H1 (cell line): Measurements from ENCODE around the gene POLE3. TPM values are rescaled to one million over a fixed set of nuclear protein-coding genes. Genes with fewer than 3 reads are reported as not detected.

Experiments used
- CTCF ChIA-PET: fragments of 300-600 bp; sonication (Branson Sonifier 250); formaldehyde crosslinking; loops from one replicate; lab custom pipeline; 2021; ENCODE audit not compliant: partially characterized antibody; lab: Charles Lee
- POLR2A ChIA-PET: fragments of 300-600 bp; sonication (Branson Sonifier 250); formaldehyde crosslinking; loops from one replicate; lab custom pipeline; 2021; ENCODE audit warnings: inconsistent platforms; ENCODE audit not compliant: partially characterized antibody; lab: Charles Lee
- DNase-seq, 2 experiments: peaks; one replicate each; pipeline versions ENCODE4 v3.0.0 to v3.0.0-alpha.2; 2010 to 2022; ENCODE audit warnings: low spot score in 2 of 2, low read depth in 1 of 2, mixed read lengths in 1 of 2
- FAIRE-seq: peaks from 2 replicates; lab custom pipeline; 2011; peaks lifted over from hg19 to GRCh38; lab: Jason Lieb, UNC
- H2AFZ ChIP-seq: 2 replicates; pipeline ENCODE4 v1.8.1; 2012; ENCODE audit warnings: low read length, inconsistent platforms
- H2AK5ac ChIP-seq: 2 replicates; pipeline ENCODE4 v1.6.1; 2013; ENCODE audit warnings: low read depth, low read length
- H2BK120ac ChIP-seq: replicated peaks from 2 replicates; pipeline ENCODE3; 2013; ENCODE audit warnings: low read depth, low read length, inconsistent platforms
- H2BK12ac ChIP-seq: 2 replicates; pipeline ENCODE4 v1.6.1; 2013; ENCODE audit warnings: low read depth, low read length
- H2BK15ac ChIP-seq: 2 replicates; pipeline ENCODE4 v1.6.1; 2013; ENCODE audit warnings: low read length
- H2BK20ac ChIP-seq: 2 replicates; pipeline ENCODE4 v1.6.1; 2013; ENCODE audit warnings: low read length
- H2BK5ac ChIP-seq: 2 replicates; pipeline ENCODE4 v1.6.1; 2013; ENCODE audit warnings: low read depth, low read length
- H3K14ac ChIP-seq: 2 replicates; pipeline ENCODE4 v1.6.1; 2013; ENCODE audit warnings: inconsistent platforms; ENCODE audit not compliant: insufficient read length
- H3K18ac ChIP-seq: 2 replicates; pipeline ENCODE4 v1.6.1; 2013; ENCODE audit warnings: low read length; ENCODE audit errors: extremely low read depth
- H3K23ac ChIP-seq: 2 replicates; pipeline ENCODE4 v1.6.1; 2013; ENCODE audit warnings: inconsistent platforms; ENCODE audit not compliant: insufficient read length
- H3K23me2 ChIP-seq: 2 replicates; pipeline ENCODE4 v1.6.1; 2013; ENCODE audit warnings: low read depth, low read length
- H3K27ac ChIP-seq: 2 replicates; pipeline ENCODE4 v1.6.1; 2011; ENCODE audit warnings: low read depth, low read length, inconsistent platforms
- H3K27me3 ChIP-seq, 4 experiments: replicated peaks in 1 of 4; 1 replicate in 1 of 4; 2 replicates in 3 of 4; pipeline versions ENCODE4 v1.6.1 to v1.8.1; 2011 to 2013; ENCODE audit warnings: low read length in 3 of 4, mild to moderate bottlenecking in 3 of 4, inconsistent platforms in 2 of 4, mixed read lengths in 2 of 4, moderate library complexity in 1 of 4; ENCODE audit not compliant: control insufficient read depth in 3 of 4, insufficient read depth in 3 of 4; ENCODE audit errors: extremely low read depth in 1 of 4
- H3K36me3 ChIP-seq, 4 experiments: 2 replicates each; pipeline versions ENCODE4 v1.6.1 to v1.8.1; 2011 to 2013; ENCODE audit warnings: mild to moderate bottlenecking in 4 of 4, low read length in 3 of 4, moderate library complexity in 2 of 4, control low read depth in 1 of 4, inconsistent platforms in 1 of 4; ENCODE audit not compliant: insufficient read depth in 4 of 4, control insufficient read depth in 2 of 4
- H3K4ac ChIP-seq: replicated peaks from 2 replicates; pipeline ENCODE3; 2013; ENCODE audit warnings: low read length, low read depth, mixed read lengths, inconsistent platforms; ENCODE audit not compliant: insufficient read length
- H3K4me1 ChIP-seq, 4 experiments: replicated peaks in 1 of 4; 1 replicate in 1 of 4; 2 replicates in 3 of 4; pipeline versions ENCODE4 v1.6.1 to v1.8.1; 2011 to 2013; ENCODE audit warnings: low read length in 3 of 4, inconsistent platforms in 2 of 4, mixed read lengths in 1 of 4; ENCODE audit not compliant: insufficient read depth in 4 of 4, control insufficient read depth in 3 of 4
- H3K4me2 ChIP-seq, 2 experiments: 2 replicates each; pipeline versions ENCODE4 v1.6.1 to v1.8.1; 2011 to 2013; ENCODE audit warnings: low read depth in 2 of 2, low read length in 2 of 2, control low read depth in 1 of 2, inconsistent platforms in 1 of 2, mild to moderate bottlenecking in 1 of 2; ENCODE audit not compliant: insufficient read depth in 1 of 2
- H3K4me3 ChIP-seq, 4 experiments: fragments of 200-600, 300-600 bp in 1 of 4; sonication (generic), shearing (Covaris generic), sonication (Bioruptor Twin) in 1 of 4; 2 replicates each; pipeline versions ENCODE4 v1.5.1 to v1.8.1; 2011 to 2016; ENCODE audit warnings: low read length in 4 of 4, low read depth in 3 of 4, control low read depth in 2 of 4, inconsistent platforms in 2 of 4, mild to moderate bottlenecking in 2 of 4, mixed read lengths in 1 of 4, moderate library complexity in 1 of 4; ENCODE audit not compliant: insufficient read depth in 2 of 4; ENCODE audit errors: extremely low read depth in 1 of 4
- H3K56ac ChIP-seq: replicated peaks from 2 replicates; pipeline ENCODE3; 2013; ENCODE audit warnings: low read depth, mild to moderate bottlenecking, mixed read lengths, low read length, inconsistent platforms; ENCODE audit not compliant: insufficient read length
- H3K79me1 ChIP-seq: 2 replicates; pipeline ENCODE4 v1.6.1; 2013; ENCODE audit warnings: low read depth, low read length, control low read depth
- H3K79me2 ChIP-seq, 2 experiments: 2 replicates each; pipeline versions ENCODE4 v1.6.1 to v1.8.1; 2012 to 2013; ENCODE audit warnings: low read length in 2 of 2, mild to moderate bottlenecking in 2 of 2, inconsistent platforms in 1 of 2; ENCODE audit not compliant: insufficient read depth in 2 of 2, control insufficient read depth in 1 of 2
- H3K9ac ChIP-seq, 4 experiments: replicated peaks in 1 of 4; 1 replicate in 1 of 4; 2 replicates in 3 of 4; pipeline versions ENCODE4 v1.6.1 to v1.8.1; 2011 to 2013; ENCODE audit warnings: low read depth in 3 of 4, low read length in 3 of 4, control low read depth in 2 of 4, mild to moderate bottlenecking in 2 of 4, moderate library complexity in 2 of 4, inconsistent platforms in 1 of 4; ENCODE audit errors: extremely low read depth in 1 of 4
- H3K9me3 ChIP-seq, 2 experiments: 2 replicates each; pipeline versions ENCODE4 v1.6.1 to v1.8.1; 2012 to 2013; ENCODE audit warnings: mild to moderate bottlenecking in 2 of 2, moderate library complexity in 2 of 2, control low read depth in 1 of 2, inconsistent platforms in 1 of 2, low read depth in 1 of 2, low read length in 1 of 2, mixed read lengths in 1 of 2; ENCODE audit not compliant: insufficient read depth in 2 of 2
- H4K20me1 ChIP-seq, 2 experiments: replicated peaks in 1 of 2; 2 replicates each; pipeline versions ENCODE3 to v1.8.1; 2011 to 2013; ENCODE audit warnings: inconsistent platforms in 2 of 2, low read length in 2 of 2, mild to moderate bottlenecking in 1 of 2; ENCODE audit not compliant: insufficient read depth in 2 of 2, control insufficient read depth in 1 of 2
- H4K5ac ChIP-seq: 2 replicates; pipeline ENCODE4 v1.6.1; 2013; ENCODE audit warnings: low read length, low read depth, mixed read lengths, inconsistent platforms; ENCODE audit not compliant: insufficient read length
- H4K8ac ChIP-seq: 2 replicates; pipeline ENCODE4 v1.8.0; 2013; ENCODE audit warnings: mild to moderate bottlenecking, moderate library complexity, low read length, inconsistent platforms; ENCODE audit not compliant: insufficient read depth; ENCODE audit errors: extremely low read depth
- H4K91ac ChIP-seq: replicated peaks from 2 replicates; pipeline ENCODE3; 2013; ENCODE audit warnings: low read length, mixed read lengths, inconsistent platforms; ENCODE audit not compliant: insufficient read length
- BACH1 ChIP-seq: IDR thresholded peaks from 2 replicates; pipeline ENCODE4 v1.6.1; 2012; ENCODE audit warnings: low read length, improper control_type of control experiment
- JUND ChIP-seq: IDR thresholded peaks from 2 replicates; pipeline ENCODE4 v1.6.1; 2011; ENCODE audit warnings: mild to moderate bottlenecking, improper control_type of control experiment, low read length
- MAFK ChIP-seq: IDR thresholded peaks from 2 replicates; pipeline ENCODE4 v1.6.1; 2012; ENCODE audit warnings: low read depth, mild to moderate bottlenecking, improper control_type of control experiment, low read length
- RNF2 ChIP-seq: fragments of 200-900, 300-1000 bp; sonication (generic); IDR thresholded peaks from 2 replicates; pipeline ENCODE4 v1.7.1; 2016; ENCODE audit warnings: borderline replicate concordance, low read depth, mild to moderate bottlenecking, antibody characterized with exemption, low read length; ENCODE audit not compliant: poor library complexity, severe bottlenecking; ENCODE audit errors: missing control alignments
- SUZ12 ChIP-seq: fragments of 200-600 bp; sonication (generic); IDR thresholded peaks from 2 replicates; pipeline ENCODE4 v1.6.1; 2012; ENCODE audit warnings: mild to moderate bottlenecking, inconsistent platforms, low read length, moderate library complexity, mixed read lengths
- TAF1 ChIP-seq: IDR thresholded peaks from 2 replicates; pipeline ENCODE4 v1.6.1; 2011; ENCODE audit warnings: mild to moderate bottlenecking, low read depth, low read length
- WGBS, 2 experiments: shearing (Covaris generic) in 1 of 2; methylation state at CpG; one replicate each; pipeline versions ENCODE4 v1.1.6 to v1.1.7; 2013 to 2015; ENCODE audit warnings: low lambda C conversion rate in 2 of 2, mixed read lengths in 2 of 2, inconsistent platforms in 1 of 2, low coverage in 1 of 2, missing lambda C conversion rate in 1 of 2; ENCODE audit not compliant: insufficient replicate concordance in 2 of 2, insufficient coverage in 1 of 2, insufficient read length in 1 of 2; ENCODE audit errors: extremely low coverage in 1 of 2, missing lambda C conversion rate in 1 of 2; 5-methylcytosine and 5-hydroxymethylcytosine counted together
- polyA plus RNA-seq, 7 experiments: library from polyadenylated mRNA; depleted of rRNA in 3 of 7; stranded (reverse) in 5 of 7; unstranded in 2 of 7; fragments of >200 nt in 5 of 7; fragments of 200-250 nt in 2 of 7; gene quantifications; 1 replicate in 5 of 7; 2 replicates in 1 of 7; 4 replicates in 1 of 7; pipeline versions ENCODE4 v1.2.1 to v1.2.3, GENCODE V29; 2011 to 2013; ENCODE audit warnings: missing spikeins in 2 of 7, mixed read lengths in 2 of 7
- total RNA-seq: library from RNA; stranded (reverse); fragmentation: NEBNext Ultra II Directional; extraction: Animal tissue kit (Norgen Biotek cat#: 25700); gene quantifications from 2 replicates; pipeline ENCODE4 v1.2.1, GENCODE V29; 2021

POLE3 gene
- total and polyA plus RNA-seq, 2 of the 8 experiments (the other 6 are each of a cell fraction or from before 2014, with no cell fraction given): 52.7 to 77.3 TPM

DNA sequence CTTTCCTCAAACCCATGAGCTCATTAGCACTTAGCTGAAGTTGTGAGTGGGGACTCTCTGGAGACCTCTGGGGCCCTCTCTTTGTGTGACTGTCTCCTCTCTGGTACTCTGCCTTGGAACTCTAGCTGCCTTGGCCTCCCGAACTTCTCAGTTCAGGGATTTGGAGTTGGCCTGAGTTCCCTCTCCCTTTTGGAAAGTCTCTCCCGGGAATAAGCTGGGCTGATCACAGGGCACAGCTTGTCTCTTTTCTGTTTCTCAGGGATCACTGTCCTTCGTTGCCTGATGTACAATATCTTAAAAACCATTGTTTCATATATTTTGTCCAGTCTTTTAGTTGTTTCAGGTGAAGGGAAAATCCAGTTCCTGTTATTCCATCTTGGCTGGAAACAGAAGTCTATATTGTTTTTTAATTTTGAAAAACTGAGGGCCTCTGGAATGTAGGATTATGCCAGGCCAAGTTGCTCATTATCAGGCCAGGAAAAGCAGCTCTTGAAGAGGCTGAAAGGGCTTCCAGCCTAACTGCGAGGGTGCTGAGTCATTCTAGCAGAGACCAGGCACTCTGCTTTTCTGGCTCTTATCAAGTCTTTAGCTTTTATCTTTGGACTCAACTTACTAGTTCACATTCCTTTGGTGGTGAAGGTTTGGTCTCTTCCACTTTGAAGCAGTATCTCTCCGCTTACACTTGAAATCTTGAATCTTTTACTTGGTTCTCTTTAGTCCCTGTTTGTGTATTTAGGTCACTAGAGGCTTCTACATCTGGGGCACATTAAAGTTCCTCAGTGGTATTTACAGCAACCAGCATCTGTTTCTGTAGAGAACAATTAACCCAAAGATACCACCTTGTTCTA is 44.7 kb upstream of the POLE3 start:
- Histone ChIP-seq H2BK20ac (0 out of 2 replicates have a peak overlapping the region, but pooled peaks have one; percentile 61), H2AFZ (peak overlapping the region; percentile 92), H3K79me1 (no peaks in the 10 kb centered on the region), H3K4me3 (no peak overlapping the region), H4K20me1 (no peaks in the 10 kb centered on the region), H3K9ac (no peak overlapping the region), H2BK120ac (peak overlapping the region; percentile 68), H4K91ac (no peak overlapping the region), H3K56ac (no peak overlapping the region), H3K4me1 (peaks cover 0 to 5% (median 2%) of the 10 kb centered on the region in 4 experiments; a peak in 5 of 7 replicates), H3K27me3 (no peaks in the 10 kb centered on the region), H3K4ac (no peak overlapping the region), H4K5ac (no peak overlapping the region), H4K8ac (no peak overlapping the region), H3K4me2 (no peak overlapping the region), H3K27ac (no peak overlapping the region), H2BK12ac (peak overlapping the region; percentile 71; the same call in 1 of the 2 replicates), H3K23ac (no peak overlapping the region), H2AK5ac (no peak overlapping the region), H2BK5ac (no peak overlapping the region), H3K23me2 (no peaks in the 10 kb centered on the region), H2BK15ac (0 out of 2 replicates have a peak overlapping the region, but pooled peaks have one; percentile 29), H3K14ac (no peak overlapping the region), H3K36me3 (no peaks in the 10 kb centered on the region), H3K9me3 (no peaks in the 10 kb centered on the region), H3K18ac (no peak overlapping the region), H3K79me2 (no peaks in the 10 kb centered on the region)
- no peak for DNase-seq
- ChIA-PET POLR2A (interaction anchor here (0.6 to 1.3 kb wide), 4 partner anchors 9 to 203 kb away, joined by 3 read pairs; no protein-coding TSS in a partner anchor), CTCF (interaction anchor here (0.5 to 2.6 kb wide), 15 partner anchors 8 to 206 kb away, joined by 3 to 16 read pairs (median 4); no protein-coding TSS in a partner anchor)
- no peak for FAIRE-seq
- TF ChIP-seq JUND: no peak
- TF ChIP-seq BACH1: peak; percentile 84
- no peak for TF ChIP-seq SUZ12
- TF ChIP-seq MAFK: peak; percentile 81
- TF ChIP-seq RNF2: no peak
- peak; percentile 59 for TF ChIP-seq TAF1
- 85% methylated on average over 5 of the region's 5 CpGs; no CpG with 5 or more reads in 1 of the 2 experiments for WGBS, 2 experiments
